NK-92 (cell line): ENCODE data around the gene VPS50.

ENCODE experiments used
- DNase-seq: peaks from one replicate; lab custom pipeline; 2025; ENCODE audit not compliant: unreplicated experiment; lab: John Stamatoyannopoulos, UW

VPS50 gene

GRCh38 chr7:93231799-93232672 is at the start of gene VPS50:
Gene VPS50 (plus strand): TSS chr7:93232366. CDS start chr7:93232468, 102 bp downstream.
- DNase-seq, result peak; percentile 57

- no peak for DNase-seq
Observed at GRCh38 chr7:93185303-93186027, 46.7 kb upstream of the VPS50 start.

- DNase-seq, result no peak
Observed at GRCh38 chr7:93188870-93189634, 43.1 kb upstream of the VPS50 start.

GRCh38 chr7:93194386-93194785 is 37.8 kb upstream of the VPS50 start:
- DNase-seq, result no peak

GRCh38 chr7:93196336-93196735 is 35.8 kb upstream of the VPS50 start:
- DNase-seq, result no peak

- DNase-seq, result no peak
Observed at GRCh38 chr7:93198472-93198871, 33.7 kb upstream of the VPS50 start.

- DNase-seq, result no peak
Observed at GRCh38 chr7:93202594-93203250, 29.4 kb upstream of the VPS50 start.

- no peak for DNase-seq
Observed at GRCh38 chr7:93203496-93203895, 28.7 kb upstream of the VPS50 start.

- DNase-seq, result no peak
Observed at GRCh38 chr7:93205046-93205445, 27.1 kb upstream of the VPS50 start.

GRCh38 chr7:93211228-93211818 is 20.8 kb upstream of the VPS50 start:
- no peak for DNase-seq

GRCh38 chr7:93212881-93213280 is 19.3 kb upstream of the VPS50 start:
- DNase-seq, result no peak

- DNase-seq, result no peak
Observed at GRCh38 chr7:93218997-93219827, 13.0 kb upstream of the VPS50 start.

GRCh38 chr7:93219868-93220267 is 12.3 kb upstream of the VPS50 start:
- DNase-seq, result no peak

GRCh38 chr7:93226310-93226709 is 5.9 kb upstream of the VPS50 start, which contains the start of gene HEPACAM2:
Gene HEPACAM2 (minus strand): TSS chr7:93226469.
- DNase-seq, result no peak

- DNase-seq, result no peak
Observed at GRCh38 chr7:93228302-93228701, 3.9 kb upstream of the VPS50 start.

GRCh38 chr7:93231259-93231658 is 907 bp upstream of the VPS50 start:
- no peak for DNase-seq

- no peak for DNase-seq
Observed at GRCh38 chr7:93232673-93233018, 480 bp downstream of the VPS50 start.

GRCh38 chr7:93235541-93235940 is 3.4 kb downstream of the VPS50 start:
- DNase-seq, result no peak

GRCh38 chr7:93238131-93238530 is 6.0 kb downstream of the VPS50 start:
- no peak for DNase-seq

GRCh38 chr7:93238748-93239147 is 6.6 kb downstream of the VPS50 start:
- no peak for DNase-seq
